Gastrocnemius medialis (tissue), 4 donors: Measurements from ENCODE around the gene DHPS.

Experiments
- CTCF ChIP-seq, 5 experiments: fragments of 450-650 bp in 3 of 5; fragments of 200-600 bp in 2 of 5; sonication (generic) in 2 of 5; IDR thresholded peaks in 4 of 5; conservative IDR thresholded peaks in 1 of 5; 1 replicate in 4 of 5; 2 replicates in 1 of 5; pipeline ENCODE4 v1.5.1; 2016 to 2019; ENCODE audit warnings: antibody characterized with exemption in 5 of 5, mild to moderate bottlenecking in 3 of 5, moderate library complexity in 3 of 5
- POLR2A ChIP-seq, 2 donors: fragments of 450-650 bp; IDR thresholded peaks; one replicate each; pipeline ENCODE4 v1.6.1; 2017; ENCODE audit warnings: antibody characterized with exemption in 2 of 2, mild to moderate bottlenecking in 2 of 2, moderate library complexity in 2 of 2

GRCh38 chr19:12685831-12686230 is 4.2 kb upstream of the DHPS start:
- no peak for TF ChIP-seq POLR2A (IDR thresholded peaks at IDR 0.05)
- TF ChIP-seq CTCF (IDR thresholded peaks at IDR 0.05 in 4 of 5, conservative IDR thresholded peaks at IDR 0.05 in 1 of 5): no peak
